ENCODE results near the gene CHD6.

The CHD6 gene

GRCh38 chr20:41617902-41618806, at the start of gene CHD6:
Gene CHD6 (minus strand): TSS chr20:41618377. CDS start chr20:41551337, 67,040 bp downstream.
- DNase-seq, result peak; percentile 96 to 97

- DNase-seq, result peak; percentile 31 to 56
Measured at GRCh38 chr20:41664584-41664983, 46.4 kb upstream of the CHD6 start.

- peak; percentile 14 to 31 for DNase-seq
Measured at GRCh38 chr20:41657655-41658054, 39.5 kb upstream of the CHD6 start.

GRCh38 chr20:41655962-41656618, 37.9 kb upstream of the CHD6 start:
- DNase-seq, result no peak

GRCh38 chr20:41654884-41655283, 36.7 kb upstream of the CHD6 start:
- peak in 1 of 2 experiments; percentile 15 for DNase-seq

GRCh38 chr20:41654292-41654691, 36.1 kb upstream of the CHD6 start:
- DNase-seq, result no peak

- DNase-seq, result no peak
Measured at GRCh38 chr20:41650231-41650948, 32.2 kb upstream of the CHD6 start.

GRCh38 chr20:41649489-41649888, 31.3 kb upstream of the CHD6 start:
- DNase-seq, result no peak

GRCh38 chr20:41645372-41645771, 27.2 kb upstream of the CHD6 start:
- no peak for DNase-seq

GRCh38 chr20:41643504-41643938, 25.3 kb upstream of the CHD6 start:
- no peak for DNase-seq

GRCh38 chr20:41639630-41640029, 21.5 kb upstream of the CHD6 start:
- DNase-seq, result no peak

GRCh38 chr20:41638456-41638855, 20.3 kb upstream of the CHD6 start:
- DNase-seq, result no peak

GRCh38 chr20:41635158-41635557, 17.0 kb upstream of the CHD6 start:
- DNase-seq, result no peak

- peak; percentile 48 to 72 for DNase-seq
Measured at GRCh38 chr20:41632896-41633295, 14.7 kb upstream of the CHD6 start.

GRCh38 chr20:41631826-41632225, 13.6 kb upstream of the CHD6 start:
- DNase-seq, result no peak

- DNase-seq, result no peak
Measured at GRCh38 chr20:41630846-41631245, 12.7 kb upstream of the CHD6 start.

GRCh38 chr20:41627611-41628244, 9.6 kb upstream of the CHD6 start:
- DNase-seq, result no peak

- no peak for DNase-seq
Measured at GRCh38 chr20:41627001-41627495, 8.9 kb upstream of the CHD6 start.

- DNase-seq, result no peak
Measured at GRCh38 chr20:41623625-41624375, 5.6 kb upstream of the CHD6 start.

- no peak for DNase-seq
Measured at GRCh38 chr20:41622584-41622983, 4.4 kb upstream of the CHD6 start.

- no peak for DNase-seq
Measured at GRCh38 chr20:41621971-41622370, 3.8 kb upstream of the CHD6 start.

GRCh38 chr20:41621421-41621820, 3.2 kb upstream of the CHD6 start:
- no peak for DNase-seq

Measured in Kasumi-1 (cell line).